ENCODE results near the gene DKK1. TPM values are rescaled to one million over a fixed set of nuclear protein-coding genes. Genes with fewer than 3 reads are reported as not detected.

The DKK1 gene
- polyA plus RNA-seq, 1 donor (not counting 4 experiments of a cell fraction or from before 2014, with no cell fraction given) = 223 TPM

DNA sequence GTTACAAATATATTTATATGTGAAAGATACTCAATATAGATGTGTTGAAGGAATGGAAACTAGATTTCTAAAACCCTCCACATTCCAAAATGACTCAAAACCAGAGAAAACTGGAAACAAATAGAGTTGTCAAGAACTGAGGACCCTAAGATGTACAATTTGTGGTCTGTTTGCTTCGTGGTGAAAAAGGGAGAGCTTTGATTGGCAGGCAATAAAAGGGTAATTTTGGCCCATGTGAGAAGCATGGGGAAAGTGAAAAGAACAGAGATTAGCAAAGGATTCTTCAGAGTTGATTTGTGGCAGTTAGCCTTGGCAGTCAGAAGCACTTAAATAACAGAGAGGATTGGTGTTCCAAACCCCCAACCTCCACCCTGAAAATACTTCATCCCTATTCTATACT is 37.1 kb upstream of the DKK1 start:
- DNase-seq (ENCODE audit: low read depth, low spot score) (no peak), FAIRE-seq (no peak)
- Histone ChIP-seq H3K4me1 (ENCODE audit: control insufficient read depth, extremely low read depth, insufficient read depth, low read length) (peaks cover 6% of the 10 kb centered on the region), H3K27me3 (ENCODE audit: control insufficient read depth, extremely low read depth, insufficient read depth, low read length) (no peaks in the 10 kb centered on the region), H3K9ac (ENCODE audit: control insufficient read depth, extremely low read depth, insufficient read depth, low read length) (no peak overlapping the region), H3K36me3 (ENCODE audit: control insufficient read depth in 2 of 2, extremely low read depth in 1 of 2, insufficient read depth in 2 of 2, low read length in 2 of 2) (no peaks in the 10 kb centered on the region), H3K27ac (ENCODE audit: control insufficient read depth, insufficient read depth, low read length) (no peak overlapping the region), H3K79me2 (ENCODE audit: control insufficient read depth, insufficient read depth, low read length) (no peaks in the 10 kb centered on the region), H4K20me1 (ENCODE audit: control insufficient read depth, extremely low read depth, insufficient read depth, low read length) (no peaks in the 10 kb centered on the region), H3K9me3 (ENCODE audit: control insufficient read depth, low read depth, low read length) (no peaks in the 10 kb centered on the region), H2AFZ (ENCODE audit: control insufficient read depth, low read length) (no peak overlapping the region), H3K4me2 (ENCODE audit: control insufficient read depth, extremely low read depth, insufficient read depth, low read depth, low read length) (no peak overlapping the region), H3K4me3 (ENCODE audit: control insufficient read depth in 2 of 3, extremely low read depth in 1 of 3, insufficient read depth in 2 of 3, low read depth in 1 of 3, low read length in 3 of 3) (no peak overlapping the region), H3K9me1 (ENCODE audit: control insufficient read depth, extremely low read depth, insufficient read depth, low read length) (no peaks in the 10 kb centered on the region)
- dilution Hi-C loops (cut with MboI; ENCODE audit: extremely low pct_ligation_motif_present, low sequenced_read_pairs) = no loop called here
- TF ChIP-seq, protein P1, sequence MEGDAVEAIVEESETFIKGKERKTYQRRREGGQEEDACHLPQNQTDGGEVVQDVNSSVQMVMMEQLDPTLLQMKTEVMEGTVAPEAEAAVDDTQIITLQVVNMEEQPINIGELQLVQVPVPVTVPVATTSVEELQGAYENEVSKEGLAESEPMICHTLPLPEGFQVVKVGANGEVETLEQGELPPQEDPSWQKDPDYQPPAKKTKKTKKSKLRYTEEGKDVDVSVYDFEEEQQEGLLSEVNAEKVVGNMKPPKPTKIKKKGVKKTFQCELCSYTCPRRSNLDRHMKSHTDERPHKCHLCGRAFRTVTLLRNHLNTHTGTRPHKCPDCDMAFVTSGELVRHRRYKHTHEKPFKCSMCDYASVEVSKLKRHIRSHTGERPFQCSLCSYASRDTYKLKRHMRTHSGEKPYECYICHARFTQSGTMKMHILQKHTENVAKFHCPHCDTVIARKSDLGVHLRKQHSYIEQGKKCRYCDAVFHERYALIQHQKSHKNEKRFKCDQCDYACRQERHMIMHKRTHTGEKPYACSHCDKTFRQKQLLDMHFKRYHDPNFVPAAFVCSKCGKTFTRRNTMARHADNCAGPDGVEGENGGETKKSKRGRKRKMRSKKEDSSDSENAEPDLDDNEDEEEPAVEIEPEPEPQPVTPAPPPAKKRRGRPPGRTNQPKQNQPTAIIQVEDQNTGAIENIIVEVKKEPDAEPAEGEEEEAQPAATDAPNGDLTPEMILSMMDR (optimal IDR thresholded peaks at IDR 0.05 in 1 of 3, IDR thresholded peaks at IDR 0.05 in 1 of 3, conservative IDR thresholded peaks at IDR 0.05 in 1 of 3; ENCODE audit: extremely low read depth in 1 of 3, insufficient read depth in 2 of 3, low read length in 3 of 3) = no peak
- no peak for TF ChIP-seq EZH2 (IDR thresholded peaks at IDR 0.05; ENCODE audit: low read length)

DNA sequence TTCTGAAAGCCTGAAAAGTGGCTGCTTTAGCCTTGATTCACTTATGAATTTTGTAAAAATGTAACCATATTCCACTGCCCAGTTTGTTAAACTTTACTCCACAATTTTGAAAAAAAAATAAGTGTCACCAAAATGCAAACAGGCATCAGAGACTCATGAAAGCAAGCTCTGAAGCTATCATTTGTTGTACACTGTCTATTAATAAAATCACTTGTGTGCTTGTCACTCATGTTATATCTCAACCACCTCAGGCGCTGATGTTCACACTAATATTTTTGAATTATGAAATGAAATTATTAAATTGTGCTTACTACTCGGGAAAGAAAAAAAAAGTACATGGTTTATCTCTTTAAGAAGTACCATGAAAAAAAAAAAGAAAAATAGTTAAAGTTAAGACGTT is 34.5 kb upstream of the DKK1 start:
- H3K79me2 ChIP-seq (ENCODE audit: control insufficient read depth, insufficient read depth, low read length) = no peaks in the 10 kb centered on the region
- dilution Hi-C loops (cut with MboI; ENCODE audit: extremely low pct_ligation_motif_present, low sequenced_read_pairs) = no loop called here
- TF ChIP-seq, protein P1 (optimal IDR thresholded peaks at IDR 0.05 in 1 of 3, IDR thresholded peaks at IDR 0.05 in 1 of 3, conservative IDR thresholded peaks at IDR 0.05 in 1 of 3; ENCODE audit: extremely low read depth in 1 of 3, insufficient read depth in 2 of 3, low read length in 3 of 3) = no peak
- no peak for TF ChIP-seq EZH2 (IDR thresholded peaks at IDR 0.05; ENCODE audit: low read length)
- no peaks in the 10 kb centered on the region for H3K27me3 ChIP-seq (ENCODE audit: control insufficient read depth, extremely low read depth, insufficient read depth, low read length)
- H3K36me3 ChIP-seq (ENCODE audit: control insufficient read depth in 2 of 2, extremely low read depth in 1 of 2, insufficient read depth in 2 of 2, low read length in 2 of 2) = no peaks in the 10 kb centered on the region
- H3K9me3 ChIP-seq (ENCODE audit: control insufficient read depth, low read depth, low read length) = no peaks in the 10 kb centered on the region
- peaks cover 6% of the 10 kb centered on the region for H3K4me1 ChIP-seq (ENCODE audit: control insufficient read depth, extremely low read depth, insufficient read depth, low read length)
- H3K9ac ChIP-seq (ENCODE audit: control insufficient read depth, extremely low read depth, insufficient read depth, low read length) = no peak overlapping the region
- no peak overlapping the region for H3K4me3 ChIP-seq (ENCODE audit: control insufficient read depth in 2 of 3, extremely low read depth in 1 of 3, insufficient read depth in 2 of 3, low read depth in 1 of 3, low read length in 3 of 3)
- no peak overlapping the region for H2AFZ ChIP-seq (ENCODE audit: control insufficient read depth, low read length)
- H4K20me1 ChIP-seq (ENCODE audit: control insufficient read depth, extremely low read depth, insufficient read depth, low read length) = no peaks in the 10 kb centered on the region
- H3K4me2 ChIP-seq (ENCODE audit: control insufficient read depth, extremely low read depth, insufficient read depth, low read depth, low read length) = no peak overlapping the region
- H3K9me1 ChIP-seq (ENCODE audit: control insufficient read depth, extremely low read depth, insufficient read depth, low read length) = no peaks in the 10 kb centered on the region
- FAIRE-seq (no peak), DNase-seq (ENCODE audit: low read depth, low spot score) (no peak)
- no peak overlapping the region for H3K27ac ChIP-seq (ENCODE audit: control insufficient read depth, insufficient read depth, low read length)
